ENCODE results near the gene CCDC127.
"Not testable (repeated sequence)": the region's sequence is repeated elsewhere in the genome, so short reads cannot be mapped to it uniquely, and the experiment has no call there.

DNA sequence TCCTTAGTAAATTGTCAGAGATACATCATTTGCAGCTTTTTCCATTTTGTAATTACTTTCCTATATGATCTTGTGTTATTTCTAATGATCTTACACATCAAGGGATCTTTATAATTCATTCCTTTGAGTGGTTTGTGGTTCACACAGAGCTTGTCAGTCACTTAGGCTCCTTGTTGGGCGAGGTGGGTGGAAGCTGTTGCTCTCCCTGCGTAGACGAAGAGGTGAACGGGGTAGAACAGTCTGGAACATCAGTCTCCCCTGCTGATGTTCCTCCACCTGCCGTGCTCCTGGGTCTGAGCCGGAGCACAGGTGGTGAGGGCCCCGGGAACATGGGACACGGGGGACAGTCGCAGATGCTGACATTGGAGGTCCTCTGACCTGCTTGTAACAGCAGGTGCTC, 17.6 kb upstream of the CCDC127 start:
- TF ChIP-seq, protein P1, sequence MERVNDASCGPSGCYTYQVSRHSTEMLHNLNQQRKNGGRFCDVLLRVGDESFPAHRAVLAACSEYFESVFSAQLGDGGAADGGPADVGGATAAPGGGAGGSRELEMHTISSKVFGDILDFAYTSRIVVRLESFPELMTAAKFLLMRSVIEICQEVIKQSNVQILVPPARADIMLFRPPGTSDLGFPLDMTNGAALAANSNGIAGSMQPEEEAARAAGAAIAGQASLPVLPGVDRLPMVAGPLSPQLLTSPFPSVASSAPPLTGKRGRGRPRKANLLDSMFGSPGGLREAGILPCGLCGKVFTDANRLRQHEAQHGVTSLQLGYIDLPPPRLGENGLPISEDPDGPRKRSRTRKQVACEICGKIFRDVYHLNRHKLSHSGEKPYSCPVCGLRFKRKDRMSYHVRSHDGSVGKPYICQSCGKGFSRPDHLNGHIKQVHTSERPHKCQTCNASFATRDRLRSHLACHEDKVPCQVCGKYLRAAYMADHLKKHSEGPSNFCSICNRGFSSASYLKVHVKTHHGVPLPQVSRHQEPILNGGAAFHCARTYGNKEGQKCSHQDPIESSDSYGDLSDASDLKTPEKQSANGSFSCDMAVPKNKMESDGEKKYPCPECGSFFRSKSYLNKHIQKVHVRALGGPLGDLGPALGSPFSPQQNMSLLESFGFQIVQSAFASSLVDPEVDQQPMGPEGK (CRISPR knock-in tag; IDR thresholded peaks at IDR 0.05; ENCODE audit: borderline replicate concordance): not testable (repeated sequence)
- TF ChIP-seq ZFP30 (CRISPR knock-in tag; IDR thresholded peaks at IDR 0.05); ZFP3 (CRISPR knock-in tag; IDR thresholded peaks at IDR 0.05); RARB (CRISPR knock-in tag; IDR thresholded peaks at IDR 0.05); ISL1 (CRISPR knock-in tag; IDR thresholded peaks at IDR 0.05); TOX (CRISPR knock-in tag; IDR thresholded peaks at IDR 0.05; ENCODE audit: borderline replicate concordance); OSR1 (CRISPR knock-in tag; IDR thresholded peaks at IDR 0.05): not testable (repeated sequence)
- TF ChIP-seq, protein P2, sequence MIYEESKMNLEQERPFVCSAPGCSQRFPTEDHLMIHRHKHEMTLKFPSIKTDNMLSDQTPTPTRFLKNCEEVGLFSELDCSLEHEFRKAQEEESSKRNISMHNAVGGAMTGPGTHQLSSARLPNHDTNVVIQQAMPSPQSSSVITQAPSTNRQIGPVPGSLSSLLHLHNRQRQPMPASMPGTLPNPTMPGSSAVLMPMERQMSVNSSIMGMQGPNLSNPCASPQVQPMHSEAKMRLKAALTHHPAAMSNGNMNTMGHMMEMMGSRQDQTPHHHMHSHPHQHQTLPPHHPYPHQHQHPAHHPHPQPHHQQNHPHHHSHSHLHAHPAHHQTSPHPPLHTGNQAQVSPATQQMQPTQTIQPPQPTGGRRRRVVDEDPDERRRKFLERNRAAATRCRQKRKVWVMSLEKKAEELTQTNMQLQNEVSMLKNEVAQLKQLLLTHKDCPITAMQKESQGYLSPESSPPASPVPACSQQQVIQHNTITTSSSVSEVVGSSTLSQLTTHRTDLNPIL (CRISPR knock-in tag; IDR thresholded peaks at IDR 0.05; ENCODE audit: low read depth): not testable (repeated sequence)
- TF ChIP-seq, protein P3, sequence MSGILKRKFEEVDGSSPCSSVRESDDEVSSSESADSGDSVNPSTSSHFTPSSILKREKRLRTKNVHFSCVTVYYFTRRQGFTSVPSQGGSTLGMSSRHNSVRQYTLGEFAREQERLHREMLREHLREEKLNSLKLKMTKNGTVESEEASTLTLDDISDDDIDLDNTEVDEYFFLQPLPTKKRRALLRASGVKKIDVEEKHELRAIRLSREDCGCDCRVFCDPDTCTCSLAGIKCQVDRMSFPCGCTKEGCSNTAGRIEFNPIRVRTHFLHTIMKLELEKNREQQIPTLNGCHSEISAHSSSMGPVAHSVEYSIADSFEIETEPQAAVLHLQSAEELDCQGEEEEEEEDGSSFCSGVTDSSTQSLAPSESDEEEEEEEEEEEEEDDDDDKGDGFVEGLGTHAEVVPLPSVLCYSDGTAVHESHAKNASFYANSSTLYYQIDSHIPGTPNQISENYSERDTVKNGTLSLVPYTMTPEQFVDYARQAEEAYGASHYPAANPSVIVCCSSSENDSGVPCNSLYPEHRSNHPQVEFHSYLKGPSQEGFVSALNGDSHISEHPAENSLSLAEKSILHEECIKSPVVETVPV (CRISPR knock-in tag; IDR thresholded peaks at IDR 0.05): not testable (repeated sequence)
